GM19193 (cell line): ENCODE results near the gene MAPRE3.

Experiments
- POLR2A ChIP-seq: IDR thresholded peaks from 4 replicates; pipeline ENCODE4 v1.6.1; 2011; ENCODE audit not compliant: insufficient read depth, insufficient read length; ENCODE audit errors: extremely low read depth

MAPRE3 gene

GRCh38 chr2:27033253-27033852 lies 62.9 kb downstream of the MAPRE3 start:
- no peak for TF ChIP-seq POLR2A

- TF ChIP-seq POLR2A: no peak
Observed at GRCh38 chr2:27038012-27038411, 67.6 kb downstream of the MAPRE3 start.

GRCh38 chr2:27038631-27039339 lies 68.3 kb downstream of the MAPRE3 start:
- TF ChIP-seq POLR2A: no peak

GRCh38 chr2:27039426-27039825 lies 69.0 kb downstream of the MAPRE3 start:
- no peak for TF ChIP-seq POLR2A

GRCh38 chr2:27039871-27040270 lies 69.4 kb downstream of the MAPRE3 start:
- TF ChIP-seq POLR2A: no peak

GRCh38 chr2:27040282-27040681 lies 69.8 kb downstream of the MAPRE3 start:
- no peak for TF ChIP-seq POLR2A

- no peak for TF ChIP-seq POLR2A
Observed at GRCh38 chr2:27041752-27042151, 71.3 kb downstream of the MAPRE3 start.

GRCh38 chr2:27042159-27042661 lies 71.8 kb downstream of the MAPRE3 start:
- TF ChIP-seq POLR2A: no peak

- no peak for TF ChIP-seq POLR2A
Observed at GRCh38 chr2:27042985-27043634, 72.7 kb downstream of the MAPRE3 start.

- no peak for TF ChIP-seq POLR2A
Observed at GRCh38 chr2:27049422-27050280, 79.2 kb downstream of the MAPRE3 start.

GRCh38 chr2:27050281-27050995 lies 80.0 kb downstream of the MAPRE3 start:
- TF ChIP-seq POLR2A: peak; percentile 78

GRCh38 chr2:27050996-27051901 lies 80.8 kb downstream of the MAPRE3 start, which contains the start of gene AGBL5:
Gene AGBL5 (plus strand): TSS chr2:27051668. CDS start chr2:27052959, 1,291 bp downstream.
- TF ChIP-seq POLR2A: peak; percentile 77
